ENCODE data around the gene DOCK1. TPM values are rescaled to one million over a fixed set of nuclear protein-coding genes. Genes with fewer than 3 reads are reported as not detected.

The DOCK1 gene
- 87.9 and 99.7 TPM in 2 replicates for total RNA-seq

DNA sequence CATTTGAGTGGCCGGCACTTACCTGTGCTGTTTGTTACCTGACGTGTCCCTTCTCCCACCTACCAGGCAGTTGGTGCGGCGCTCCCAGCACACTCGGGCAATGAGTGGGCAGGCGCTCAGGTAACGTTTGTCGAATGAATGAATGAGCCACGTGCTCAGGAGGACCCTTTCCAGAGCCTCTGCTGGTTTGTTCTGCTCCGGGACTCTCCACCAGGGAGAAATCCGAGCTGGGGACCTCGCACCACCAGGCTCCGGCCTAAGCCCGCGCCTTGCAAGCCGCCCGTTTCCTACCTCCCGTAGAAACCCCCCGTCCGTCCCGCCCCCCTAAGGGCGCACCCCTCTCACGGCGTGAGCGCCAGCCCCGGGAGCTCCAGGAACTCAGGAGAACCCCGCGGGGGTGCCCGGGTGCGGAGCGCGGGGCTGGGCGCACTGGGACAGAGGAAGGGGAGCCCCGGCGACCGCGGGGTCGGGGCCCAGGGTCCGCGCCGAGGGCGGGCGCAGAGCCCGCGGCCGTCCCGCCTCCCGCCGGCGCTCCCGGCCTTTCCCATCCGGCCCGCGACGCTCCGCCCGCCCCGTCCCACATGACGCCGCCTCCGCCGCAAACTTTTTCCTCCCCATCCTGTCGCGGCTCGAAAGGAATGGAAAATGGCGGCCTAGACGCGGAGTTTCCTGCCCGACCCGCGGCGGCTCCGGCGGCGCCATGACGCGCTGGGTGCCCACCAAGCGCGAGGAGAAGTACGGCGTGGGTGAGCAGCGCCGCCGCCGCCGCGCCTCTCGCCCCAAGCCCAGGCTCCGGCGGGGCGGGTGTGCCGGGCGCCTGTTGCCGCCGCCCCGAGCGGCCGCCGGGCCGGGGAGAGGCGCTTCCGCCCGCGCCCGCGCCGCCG is at the start of gene DOCK1:
TSS of gene DOCK1 (plus strand) at position 611 of the 884 bp plus-strand sequence. CDS start at position 701, 90 bp downstream.
- H3K4me3 ChIP-seq (ENCODE audit: low read depth, low read length) = peak within 1 kb of the TSS; percentile 82
- TF ChIP-seq, protein P1, sequence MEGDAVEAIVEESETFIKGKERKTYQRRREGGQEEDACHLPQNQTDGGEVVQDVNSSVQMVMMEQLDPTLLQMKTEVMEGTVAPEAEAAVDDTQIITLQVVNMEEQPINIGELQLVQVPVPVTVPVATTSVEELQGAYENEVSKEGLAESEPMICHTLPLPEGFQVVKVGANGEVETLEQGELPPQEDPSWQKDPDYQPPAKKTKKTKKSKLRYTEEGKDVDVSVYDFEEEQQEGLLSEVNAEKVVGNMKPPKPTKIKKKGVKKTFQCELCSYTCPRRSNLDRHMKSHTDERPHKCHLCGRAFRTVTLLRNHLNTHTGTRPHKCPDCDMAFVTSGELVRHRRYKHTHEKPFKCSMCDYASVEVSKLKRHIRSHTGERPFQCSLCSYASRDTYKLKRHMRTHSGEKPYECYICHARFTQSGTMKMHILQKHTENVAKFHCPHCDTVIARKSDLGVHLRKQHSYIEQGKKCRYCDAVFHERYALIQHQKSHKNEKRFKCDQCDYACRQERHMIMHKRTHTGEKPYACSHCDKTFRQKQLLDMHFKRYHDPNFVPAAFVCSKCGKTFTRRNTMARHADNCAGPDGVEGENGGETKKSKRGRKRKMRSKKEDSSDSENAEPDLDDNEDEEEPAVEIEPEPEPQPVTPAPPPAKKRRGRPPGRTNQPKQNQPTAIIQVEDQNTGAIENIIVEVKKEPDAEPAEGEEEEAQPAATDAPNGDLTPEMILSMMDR (IDR thresholded peaks at IDR 0.05; ENCODE audit: insufficient read depth, low read depth, low read length) = no peak

DNA sequence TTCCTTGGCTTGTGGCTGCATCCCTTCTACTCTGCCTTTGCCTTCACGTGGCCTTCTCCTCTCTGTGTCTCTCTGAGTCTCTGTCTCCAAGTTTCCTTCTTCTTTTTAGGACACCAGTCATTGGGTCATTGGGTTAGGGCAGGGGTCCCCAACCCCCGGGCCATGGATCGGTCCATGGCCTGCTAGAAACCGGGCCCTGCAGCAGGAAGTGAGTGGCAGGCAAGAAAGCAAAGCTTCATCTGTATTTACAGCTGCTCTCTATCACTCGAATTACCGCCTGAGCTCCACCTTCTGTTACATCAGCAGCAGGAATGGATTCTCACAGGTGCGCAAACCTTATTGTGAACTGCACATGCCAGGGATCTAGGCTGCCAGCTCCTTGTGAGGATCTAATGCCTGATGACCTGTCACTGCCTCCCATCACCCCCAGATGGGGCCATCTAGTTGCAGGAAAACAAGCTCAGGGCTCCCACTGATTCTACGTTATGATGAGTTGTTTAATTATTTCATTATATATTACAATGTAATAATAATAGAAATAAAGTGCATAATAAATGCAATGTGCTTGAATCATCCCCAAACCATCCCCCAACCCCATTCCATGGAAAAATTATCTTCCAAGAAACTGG is 47.9 kb upstream of the DOCK1 start:
- no peak overlapping the region for H3K4me3 ChIP-seq (ENCODE audit: low read depth, low read length)
- TF ChIP-seq, protein P1 (IDR thresholded peaks at IDR 0.05; ENCODE audit: insufficient read depth, low read depth, low read length) = peak; percentile 9
- DNase-seq (ENCODE audit: low read depth) = no peak

More for the DNA sequence above, at the start of gene DOCK1:
- peak; percentile 72 for DNase-seq (ENCODE audit: low read depth)

DNA sequence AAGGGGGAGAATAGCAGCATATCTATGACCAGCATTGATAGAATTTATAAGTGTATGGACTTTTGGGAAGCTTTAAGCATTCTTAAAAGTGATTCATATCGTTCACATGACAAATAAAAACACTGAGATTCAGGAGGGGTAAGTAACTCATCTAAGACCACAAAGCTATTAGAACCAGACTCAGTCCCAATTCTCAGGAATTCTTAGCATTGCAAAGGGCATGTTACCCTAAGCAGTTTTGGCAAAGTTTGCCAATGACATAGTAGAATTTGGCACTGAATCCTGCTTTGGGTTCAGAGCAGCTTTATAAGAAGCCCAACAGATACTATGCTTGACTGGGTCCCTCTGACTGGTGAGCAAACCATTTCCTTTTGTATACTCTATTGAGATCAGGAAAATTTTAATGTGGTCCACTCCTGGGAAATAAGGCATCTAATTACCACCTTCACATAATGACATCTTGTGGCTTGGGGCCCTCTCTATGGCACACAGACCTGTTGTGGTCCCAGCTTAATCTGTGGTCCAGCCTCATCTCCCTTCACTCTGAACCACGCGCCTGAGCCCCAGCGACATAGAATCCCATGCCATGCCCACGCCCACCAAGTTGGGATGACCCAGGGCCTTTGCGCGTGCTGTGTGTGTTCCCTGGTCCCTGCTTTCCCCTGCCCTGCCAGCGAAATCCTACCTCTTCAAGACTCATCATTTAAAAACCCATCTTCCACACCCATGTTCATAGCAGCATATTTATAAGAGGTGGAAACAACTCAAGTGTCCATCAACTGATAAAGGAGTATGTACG is 37.5 kb upstream of the DOCK1 start:
- TF ChIP-seq, protein P1 (IDR thresholded peaks at IDR 0.05; ENCODE audit: insufficient read depth, low read depth, low read length) = no peak
- no peak overlapping the region for H3K4me3 ChIP-seq (ENCODE audit: low read depth, low read length)
- DNase-seq (ENCODE audit: low read depth) = peak; percentile 23

DNA sequence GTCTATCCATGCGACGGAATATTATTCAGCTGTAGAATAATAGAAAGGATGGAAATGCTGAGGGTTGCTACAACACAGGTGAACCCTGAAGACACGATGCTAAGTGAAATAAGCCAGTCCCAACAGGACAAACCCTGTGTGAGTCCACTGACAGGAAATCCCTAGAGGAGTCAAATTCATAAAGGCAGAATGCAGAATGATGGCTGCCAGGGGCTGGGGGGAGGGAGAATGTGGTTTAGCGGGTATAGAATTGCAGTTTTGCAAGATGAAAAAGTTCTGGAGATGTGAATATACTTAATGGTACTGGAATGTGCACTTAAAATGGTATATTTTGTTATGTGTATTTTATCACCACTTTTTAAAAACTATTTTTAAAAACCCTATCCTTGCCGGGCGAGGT is 36.9 kb upstream of the DOCK1 start:
- TF ChIP-seq, protein P1 (IDR thresholded peaks at IDR 0.05; ENCODE audit: insufficient read depth, low read depth, low read length) = no peak
- no peak for DNase-seq (ENCODE audit: low read depth)
- H3K4me3 ChIP-seq (ENCODE audit: low read depth, low read length) = no peak overlapping the region

DNA sequence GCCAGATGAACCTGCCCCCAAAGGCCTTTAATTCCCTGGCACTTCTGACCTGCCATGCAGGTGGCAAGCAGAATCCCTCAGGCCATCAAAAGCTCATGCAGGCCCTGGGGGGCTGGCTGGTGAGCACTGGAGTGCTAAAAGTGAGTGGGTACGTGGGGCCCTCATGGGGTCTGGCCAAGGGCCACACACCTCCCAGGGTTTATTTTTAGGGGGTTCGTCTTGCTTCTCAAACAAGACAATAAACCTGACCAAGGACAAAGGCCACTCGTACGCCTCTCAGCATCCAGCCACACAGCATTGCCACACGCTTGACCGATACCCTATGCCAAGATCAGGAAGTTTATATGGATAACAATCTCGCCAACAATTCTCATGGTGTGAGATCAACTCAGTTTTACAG is 33.1 kb upstream of the DOCK1 start:
- TF ChIP-seq, protein P1 (IDR thresholded peaks at IDR 0.05; ENCODE audit: insufficient read depth, low read depth, low read length) = no peak
- no peak overlapping the region for H3K4me3 ChIP-seq (ENCODE audit: low read depth, low read length)
- no peak for DNase-seq (ENCODE audit: low read depth)

DNA sequence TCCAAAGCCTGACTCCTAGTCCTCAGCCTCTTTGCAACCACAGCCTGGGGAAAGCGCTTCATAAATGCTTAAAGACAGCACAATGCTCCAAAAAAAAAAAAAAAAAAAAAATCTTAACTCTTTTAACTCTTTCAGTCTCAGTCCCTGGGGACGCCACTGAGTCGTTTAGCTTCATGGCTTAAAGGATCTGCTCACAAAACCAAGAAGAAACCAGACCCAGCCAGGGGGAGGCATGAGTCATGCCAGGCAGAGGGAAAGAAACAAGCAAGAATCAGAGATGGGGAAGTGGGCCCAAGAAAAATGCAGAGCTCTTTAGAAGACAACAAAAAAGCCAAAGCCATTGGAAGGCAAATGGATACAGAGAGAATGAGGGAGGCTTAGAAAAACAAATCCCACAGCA is 32.5 kb upstream of the DOCK1 start:
- TF ChIP-seq, protein P1 (IDR thresholded peaks at IDR 0.05; ENCODE audit: insufficient read depth, low read depth, low read length) = no peak
- DNase-seq (ENCODE audit: low read depth) = peak; percentile 8
- H3K4me3 ChIP-seq (ENCODE audit: low read depth, low read length) = no peak overlapping the region

Measured in fibroblast of villous mesenchyme (primary cell).